K562 (cell line): ENCODE data around the gene SLC6A16. TPM values are rescaled to one million over a fixed set of nuclear protein-coding genes. Genes with fewer than 3 reads are reported as not detected.

ENCODE experiments used
- ATF3 ChIP-seq, 2 experiments: fragments of 450-650 bp in 1 of 2; sonication (generic) in 1 of 2; formaldehyde crosslinking in 1 of 2; IDR thresholded peaks in 1 of 2; conservative IDR thresholded peaks in 1 of 2; 2 replicates each; pipeline versions ENCODE4 v1.6.1 to v1.8.1; 2016 to 2023; ENCODE audit warnings: mild to moderate bottlenecking in 2 of 2, moderate library complexity in 2 of 2, inconsistent platforms in 1 of 2, missing genetic modification reagents in 1 of 2
- BRD4 ChIP-seq: fragments of 200-600 bp; sonication (generic); IDR thresholded peaks from 2 replicates; pipeline ENCODE4 v1.6.1; 2017; ENCODE audit warnings: inconsistent platforms
- BRD9 ChIP-seq: fragments of 450-650 bp; IDR thresholded peaks from 2 replicates; pipeline ENCODE4 v1.6.1; 2018; ENCODE audit warnings: low read depth; ENCODE audit not compliant: partially characterized antibody
- BRF1 ChIP-seq: IDR thresholded peaks from 3 replicates; pipeline ENCODE4 v1.6.1; 2011; ENCODE audit warnings: borderline replicate concordance, mild to moderate bottlenecking; ENCODE audit not compliant: insufficient read length; ENCODE audit errors: extremely low read depth
- CTCFL ChIP-seq: IDR thresholded peaks from 2 replicates; pipeline ENCODE4 v1.6.1; 2011; ENCODE audit warnings: borderline replicate concordance, low read depth, mild to moderate bottlenecking, moderate library complexity, low read length; ENCODE audit not compliant: insufficient read depth, poor library complexity, severe bottlenecking
- GATAD2A ChIP-seq: fragments of 450-650 bp; IDR thresholded peaks from 2 replicates; pipeline ENCODE4 v1.6.1; 2017
- IRF2 ChIP-seq: sonication (generic); formaldehyde crosslinking; IDR thresholded peaks from 2 replicates; pipeline ENCODE4 v1.8.1; 2022; ENCODE audit warnings: mild to moderate bottlenecking, missing genetic modification reagents
- KHSRP ChIP-seq: fragments of 450-650 bp; IDR thresholded peaks from 2 replicates; pipeline ENCODE4 v1.6.1; 2017
- MBD1 ChIP-seq: fragments of 250-450 bp; sonication (Bioruptor Pico); IDR thresholded peaks from 2 replicates; pipeline ENCODE4 v1.8.0; 2022; ENCODE audit warnings: inconsistent platforms
- MLLT1 ChIP-seq, 2 experiments: fragments of 450-650 bp; IDR thresholded peaks; 2 replicates each; pipeline ENCODE4 v1.6.1; 2016
- RB1 ChIP-seq: fragments of 450-650 bp; IDR thresholded peaks from 2 replicates; pipeline ENCODE4 v1.6.1; 2017; ENCODE audit warnings: low read depth, mild to moderate bottlenecking
- RCOR1 ChIP-seq, 2 experiments: IDR thresholded peaks; 2 replicates each; pipeline ENCODE4 v1.6.1; 2012; ENCODE audit warnings: low read depth in 2 of 2, low read length in 2 of 2, borderline replicate concordance in 1 of 2, improper control_type of control experiment in 1 of 2
- STAG1 ChIP-seq: sonication (generic); formaldehyde crosslinking; IDR thresholded peaks from 2 replicates; pipeline ENCODE4 v1.5.0; 2020; ENCODE audit warnings: missing genetic modification reagents, borderline replicate concordance
- TEAD4 ChIP-seq, 2 experiments: sonication (generic) in 1 of 2; formaldehyde crosslinking in 1 of 2; IDR thresholded peaks; 2 replicates each; pipeline versions ENCODE4 v1.6.1 to v1.8.0; 2012 to 2022; ENCODE audit warnings: borderline replicate concordance in 1 of 2, inconsistent platforms in 1 of 2, low read length in 1 of 2, mild to moderate bottlenecking in 1 of 2, missing genetic modification reagents in 1 of 2
- USF2 ChIP-seq: sonication (generic); formaldehyde crosslinking; IDR thresholded peaks from 2 replicates; pipeline ENCODE4 v1.5.0; 2020; ENCODE audit warnings: missing genetic modification reagents
- ZNF124 ChIP-seq: sonication (generic); formaldehyde crosslinking; IDR thresholded peaks from 2 replicates; pipeline ENCODE4 v1.8.1; 2022; ENCODE audit warnings: missing genetic modification reagents
- ZNF197 ChIP-seq: fragments of 200-800 bp; sonication (Bioruptor generic); IDR thresholded peaks from 2 replicates; pipeline ENCODE4 v1.6.1; 2016; ENCODE audit warnings: low read depth, missing genetic modification characterization, missing compliant biosample characterization
- ZNF277 ChIP-seq: fragments of 250-450 bp; sonication (Bioruptor Pico); IDR thresholded peaks from 2 replicates; pipeline ENCODE4 v1.8.0; 2022; ENCODE audit warnings: inconsistent platforms, mild to moderate bottlenecking, moderate library complexity, borderline replicate concordance
- polyA plus RNA-seq, 8 experiments: library from polyadenylated mRNA; depleted of rRNA in 4 of 8; stranded (reverse) in 5 of 8; unstranded in 3 of 8; fragments of >200 nt; fragmentation: Nextera tagmentation in 2 of 8; fragmentation: Illumina TruSeq in 1 of 8; extraction: Ambion mirVana in 2 of 8; extraction: Trizol in 1 of 8; gene quantifications; 2 replicates each; pipeline versions ENCODE4 v1.2.1 to v1.2.3, GENCODE V29; 2011 to 2014; ENCODE audit warnings: inconsistent platforms in 1 of 8, missing spikeins in 1 of 8
- total RNA-seq, 7 experiments: library from RNA; depleted of rRNA in 6 of 7; stranded (reverse); fragments of >200 nt in 6 of 7; fragmentation: Illumina TruSeq in 2 of 7; extraction: Trizol in 2 of 7; gene quantifications; 2 replicates each; pipeline versions ENCODE4 v1.2.1 to v1.2.3, GENCODE V29; 2011 to 2021; ENCODE audit warnings: low replicate concordance in 1 of 7

SLC6A16 gene
- total and polyA plus RNA-seq, 9 of the 15 experiments (the other 6 are each of a cell fraction or from before 2014, with no cell fraction given) = 0.05 to 0.95 (median 0.36) TPM

GRCh38 chr19:49301165-49301865 lies 23.7 kb downstream of the SLC6A16 start (continued):
- TF ChIP-seq BRF1 = no peak
- no peak for TF ChIP-seq MBD1 (CRISPR knock-in tag)
- TF ChIP-seq GATAD2A = no peak
- TF ChIP-seq ZNF124 (CRISPR knock-in tag) = no peak
- no peak for TF ChIP-seq ZNF197
- peak; percentile 49; the same call in 1 of the 2 replicates for TF ChIP-seq RB1
- TF ChIP-seq ATF3 (IDR thresholded peaks at IDR 0.05) = no peak
- TF ChIP-seq ATF3 (CRISPR knock-in tag; conservative IDR thresholded peaks at IDR 0.05) = 0 out of 2 replicates have a peak, but pooled peaks have one; percentile 35
- TF ChIP-seq STAG1 = 0 out of 2 replicates have a peak, but pooled peaks have one; percentile 30
- TF ChIP-seq USF2 (CRISPR knock-in tag) = no peak
- TF ChIP-seq TEAD4 (IDR thresholded peaks at IDR 0.05; ENCODE audit: low read length) = no peak
- no peak for TF ChIP-seq TEAD4 (CRISPR knock-in tag; IDR thresholded peaks at IDR 0.05; ENCODE audit: borderline replicate concordance)
- TF ChIP-seq IRF2 (CRISPR knock-in tag) = no peak
- no peak for TF ChIP-seq BRD9
- TF ChIP-seq KHSRP = no peak
- no peak for TF ChIP-seq ZNF277 (CRISPR knock-in tag)
- peak in 1 of 2 experiments; percentile 41; a peak in 1 of 4 replicates for TF ChIP-seq RCOR1 (IDR thresholded peaks at IDR 0.05; ENCODE audit: borderline replicate concordance in 1 of 2, low read depth in 2 of 2, low read length in 2 of 2)
- TF ChIP-seq CTCFL = peak; percentile 67
- no peak for TF ChIP-seq BRD4
- TF ChIP-seq MLLT1 (IDR thresholded peaks at IDR 0.05) = no peak
